Spleen (tissue), 7 donors: ENCODE results near the gene KPRP.

Source experiments
- POLR2A ChIP-seq, 3 donors: fragments of 450-650 bp; IDR thresholded peaks; one replicate each; pipeline ENCODE4 v1.5.1; 2017; ENCODE audit warnings: antibody characterized with exemption in 3 of 3, mild to moderate bottlenecking in 1 of 3
- POLR2AphosphoS5 ChIP-seq, 3 donors: sonication (generic); formaldehyde crosslinking; IDR thresholded peaks; one replicate each; pipeline ENCODE4 v1.5.1; 2017; ENCODE audit warnings: antibody characterized with exemption in 3 of 3
- TF ChIP-seq, protein P1 (sequence below), 11 experiments: fragments of 200-600 bp in 7 of 11; fragments of 450-650 bp in 4 of 11; sonication (generic) in 4 of 11; IDR thresholded peaks in 8 of 11; conservative IDR thresholded peaks in 3 of 11; 1 replicate in 7 of 11; 2 replicates in 4 of 11; pipeline versions ENCODE4 v1.4.0 to v1.8.0; 2016 to 2021; ENCODE audit warnings: antibody characterized with exemption in 11 of 11, inconsistent platforms in 4 of 11, mild to moderate bottlenecking in 1 of 11
- donor health status: DM: no; HTN: no; CAD: no; lungs with moderate emphysema.
- donor health status: DM: no; HTN: no; CAD: no.
- donor health status: DM: no; HTN: no; CAD: no.

GRCh38 chr1:152776361-152776760, 18.5 kb downstream of the KPRP start:
- TF ChIP-seq POLR2A (IDR thresholded peaks at IDR 0.05), result no peak
- TF ChIP-seq, protein P1, sequence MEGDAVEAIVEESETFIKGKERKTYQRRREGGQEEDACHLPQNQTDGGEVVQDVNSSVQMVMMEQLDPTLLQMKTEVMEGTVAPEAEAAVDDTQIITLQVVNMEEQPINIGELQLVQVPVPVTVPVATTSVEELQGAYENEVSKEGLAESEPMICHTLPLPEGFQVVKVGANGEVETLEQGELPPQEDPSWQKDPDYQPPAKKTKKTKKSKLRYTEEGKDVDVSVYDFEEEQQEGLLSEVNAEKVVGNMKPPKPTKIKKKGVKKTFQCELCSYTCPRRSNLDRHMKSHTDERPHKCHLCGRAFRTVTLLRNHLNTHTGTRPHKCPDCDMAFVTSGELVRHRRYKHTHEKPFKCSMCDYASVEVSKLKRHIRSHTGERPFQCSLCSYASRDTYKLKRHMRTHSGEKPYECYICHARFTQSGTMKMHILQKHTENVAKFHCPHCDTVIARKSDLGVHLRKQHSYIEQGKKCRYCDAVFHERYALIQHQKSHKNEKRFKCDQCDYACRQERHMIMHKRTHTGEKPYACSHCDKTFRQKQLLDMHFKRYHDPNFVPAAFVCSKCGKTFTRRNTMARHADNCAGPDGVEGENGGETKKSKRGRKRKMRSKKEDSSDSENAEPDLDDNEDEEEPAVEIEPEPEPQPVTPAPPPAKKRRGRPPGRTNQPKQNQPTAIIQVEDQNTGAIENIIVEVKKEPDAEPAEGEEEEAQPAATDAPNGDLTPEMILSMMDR (IDR thresholded peaks at IDR 0.05 in 8 of 11, conservative IDR thresholded peaks at IDR 0.05 in 3 of 11), result no peak
- no peak for TF ChIP-seq POLR2AphosphoS5 (IDR thresholded peaks at IDR 0.05)
